Measurements from ENCODE around the gene FRMD5.

The FRMD5 gene

GRCh38 chr15:43966646-43967045 is 228.4 kb downstream of the FRMD5 start:
- H3K27me3 ChIP-seq (ENCODE audit: insufficient read depth, low read length) = no peaks in the 10 kb centered on the region
- H3K27ac ChIP-seq (ENCODE audit: low read length) = no peak overlapping the region
- H3K4me3 ChIP-seq (ENCODE audit: low read length) = no peak overlapping the region
- no peaks in the 10 kb centered on the region for H3K4me1 ChIP-seq (ENCODE audit: insufficient read depth, low read length)
- no peaks in the 10 kb centered on the region for H3K36me3 ChIP-seq (ENCODE audit: insufficient read depth, low read depth, low read length)
- no peak overlapping the region for H3K9ac ChIP-seq (ENCODE audit: low read depth, low read length)
- no peaks in the 10 kb centered on the region for H3K9me3 ChIP-seq (ENCODE audit: insufficient read depth, low read depth, low read length)

GRCh38 chr15:43958861-43959330 is 236.2 kb downstream of the FRMD5 start:
- H3K36me3 ChIP-seq (ENCODE audit: insufficient read depth, low read depth, low read length) = no peaks in the 10 kb centered on the region
- peaks cover 13% of the 10 kb centered on the region; the same call in 1 of the 2 replicates for H3K4me1 ChIP-seq (ENCODE audit: insufficient read depth, low read length)
- H3K9me3 ChIP-seq (ENCODE audit: insufficient read depth, low read depth, low read length) = no peaks in the 10 kb centered on the region
- peak overlapping the region; percentile 55 for H3K27ac ChIP-seq (ENCODE audit: low read length)
- no peak overlapping the region for H3K4me3 ChIP-seq (ENCODE audit: low read length)
- no peak overlapping the region for H3K9ac ChIP-seq (ENCODE audit: low read depth, low read length)
- no peaks in the 10 kb centered on the region for H3K27me3 ChIP-seq (ENCODE audit: insufficient read depth, low read length)

GRCh38 chr15:43957724-43958123 is 237.3 kb downstream of the FRMD5 start:
- Histone ChIP-seq H3K36me3 (ENCODE audit: insufficient read depth, low read depth, low read length) (no peaks in the 10 kb centered on the region), H3K4me1 (ENCODE audit: insufficient read depth, low read length) (peaks cover 13% of the 10 kb centered on the region; the same call in 1 of the 2 replicates), H3K9me3 (ENCODE audit: insufficient read depth, low read depth, low read length) (no peaks in the 10 kb centered on the region), H3K27me3 (ENCODE audit: insufficient read depth, low read length) (no peaks in the 10 kb centered on the region), H3K9ac (ENCODE audit: low read depth, low read length) (no peak overlapping the region), H3K27ac (ENCODE audit: low read length) (no peak overlapping the region), H3K4me3 (ENCODE audit: low read length) (no peak overlapping the region)

GRCh38 chr15:43955140-43955539 is 239.9 kb downstream of the FRMD5 start:
- Histone ChIP-seq H3K9me3 (ENCODE audit: insufficient read depth, low read depth, low read length) (no peaks in the 10 kb centered on the region), H3K9ac (ENCODE audit: low read depth, low read length) (no peak overlapping the region), H3K4me1 (ENCODE audit: insufficient read depth, low read length) (peaks cover 13% of the 10 kb centered on the region; the same call in 1 of the 2 replicates), H3K27ac (ENCODE audit: low read length) (no peak overlapping the region), H3K4me3 (ENCODE audit: low read length) (no peak overlapping the region), H3K36me3 (ENCODE audit: insufficient read depth, low read depth, low read length) (no peaks in the 10 kb centered on the region), H3K27me3 (ENCODE audit: insufficient read depth, low read length) (no peaks in the 10 kb centered on the region)

GRCh38 chr15:43954181-43954621 is 240.9 kb downstream of the FRMD5 start:
- Histone ChIP-seq H3K9ac (ENCODE audit: low read depth, low read length) (no peak overlapping the region), H3K4me3 (ENCODE audit: low read length) (no peak overlapping the region), H3K27ac (ENCODE audit: low read length) (no peak overlapping the region), H3K9me3 (ENCODE audit: insufficient read depth, low read depth, low read length) (no peaks in the 10 kb centered on the region), H3K27me3 (ENCODE audit: insufficient read depth, low read length) (no peaks in the 10 kb centered on the region), H3K36me3 (ENCODE audit: insufficient read depth, low read depth, low read length) (no peaks in the 10 kb centered on the region), H3K4me1 (ENCODE audit: insufficient read depth, low read length) (peaks cover 10% of the 10 kb centered on the region; the same call in 1 of the 2 replicates)

GRCh38 chr15:43953402-43953801 is 241.7 kb downstream of the FRMD5 start:
- no peaks in the 10 kb centered on the region for H3K9me3 ChIP-seq (ENCODE audit: insufficient read depth, low read depth, low read length)
- no peak overlapping the region for H3K9ac ChIP-seq (ENCODE audit: low read depth, low read length)
- H3K4me1 ChIP-seq (ENCODE audit: insufficient read depth, low read length) = peaks cover 2% of the 10 kb centered on the region; the same call in 1 of the 2 replicates
- H3K4me3 ChIP-seq (ENCODE audit: low read length) = no peak overlapping the region
- H3K36me3 ChIP-seq (ENCODE audit: insufficient read depth, low read depth, low read length) = no peaks in the 10 kb centered on the region
- H3K27ac ChIP-seq (ENCODE audit: low read length) = no peak overlapping the region
- H3K27me3 ChIP-seq (ENCODE audit: insufficient read depth, low read length) = no peaks in the 10 kb centered on the region

- H3K27me3 ChIP-seq (ENCODE audit: insufficient read depth, low read length) = no peaks in the 10 kb centered on the region
- H3K4me3 ChIP-seq (ENCODE audit: low read length) = no peak overlapping the region
- H3K9ac ChIP-seq (ENCODE audit: low read depth, low read length) = no peak overlapping the region
- no peaks in the 10 kb centered on the region for H3K36me3 ChIP-seq (ENCODE audit: insufficient read depth, low read depth, low read length)
- H3K9me3 ChIP-seq (ENCODE audit: insufficient read depth, low read depth, low read length) = no peaks in the 10 kb centered on the region
- no peaks in the 10 kb centered on the region for H3K4me1 ChIP-seq (ENCODE audit: insufficient read depth, low read length)
- H3K27ac ChIP-seq (ENCODE audit: low read length) = no peak overlapping the region
These were observed 244.5 kb downstream of the FRMD5 start for GRCh38 chr15:43950531-43950930.

- H3K27me3 ChIP-seq (ENCODE audit: insufficient read depth, low read length) = no peaks in the 10 kb centered on the region
- H3K9me3 ChIP-seq (ENCODE audit: insufficient read depth, low read depth, low read length) = no peaks in the 10 kb centered on the region
- H3K4me1 ChIP-seq (ENCODE audit: insufficient read depth, low read length) = no peaks in the 10 kb centered on the region
- H3K36me3 ChIP-seq (ENCODE audit: insufficient read depth, low read depth, low read length) = no peaks in the 10 kb centered on the region
- no peak overlapping the region for H3K27ac ChIP-seq (ENCODE audit: low read length)
- H3K9ac ChIP-seq (ENCODE audit: low read depth, low read length) = no peak overlapping the region
- no peak overlapping the region for H3K4me3 ChIP-seq (ENCODE audit: low read length)
These were observed 246.3 kb downstream of the FRMD5 start for GRCh38 chr15:43948691-43949325.

GRCh38 chr15:43943511-43943910 is 251.6 kb downstream of the FRMD5 start:
- Histone ChIP-seq H3K4me1 (ENCODE audit: insufficient read depth, low read length) (peaks cover 6% of the 10 kb centered on the region; the same call in 1 of the 2 replicates), H3K27me3 (ENCODE audit: insufficient read depth, low read length) (no peaks in the 10 kb centered on the region), H3K27ac (ENCODE audit: low read length) (no peak overlapping the region), H3K36me3 (ENCODE audit: insufficient read depth, low read depth, low read length) (no peaks in the 10 kb centered on the region), H3K4me3 (ENCODE audit: low read length) (no peak overlapping the region), H3K9ac (ENCODE audit: low read depth, low read length) (no peak overlapping the region), H3K9me3 (ENCODE audit: insufficient read depth, low read depth, low read length) (no peaks in the 10 kb centered on the region)

- peaks cover 6% of the 10 kb centered on the region; the same call in 1 of the 2 replicates for H3K4me1 ChIP-seq (ENCODE audit: insufficient read depth, low read length)
- no peaks in the 10 kb centered on the region for H3K9me3 ChIP-seq (ENCODE audit: insufficient read depth, low read depth, low read length)
- H3K4me3 ChIP-seq (ENCODE audit: low read length) = no peak overlapping the region
- no peaks in the 10 kb centered on the region for H3K36me3 ChIP-seq (ENCODE audit: insufficient read depth, low read depth, low read length)
- no peak overlapping the region for H3K27ac ChIP-seq (ENCODE audit: low read length)
- H3K27me3 ChIP-seq (ENCODE audit: insufficient read depth, low read length) = no peaks in the 10 kb centered on the region
- H3K9ac ChIP-seq (ENCODE audit: low read depth, low read length) = no peak overlapping the region
These were observed 252.9 kb downstream of the FRMD5 start for GRCh38 chr15:43942194-43942593.

GRCh38 chr15:43941555-43941954 is 253.5 kb downstream of the FRMD5 start:
- H3K36me3 ChIP-seq (ENCODE audit: insufficient read depth, low read depth, low read length) = no peaks in the 10 kb centered on the region
- no peak overlapping the region for H3K27ac ChIP-seq (ENCODE audit: low read length)
- no peak overlapping the region for H3K4me3 ChIP-seq (ENCODE audit: low read length)
- no peaks in the 10 kb centered on the region for H3K27me3 ChIP-seq (ENCODE audit: insufficient read depth, low read length)
- peaks cover 6% of the 10 kb centered on the region; the same call in 1 of the 2 replicates for H3K4me1 ChIP-seq (ENCODE audit: insufficient read depth, low read length)
- no peak overlapping the region for H3K9ac ChIP-seq (ENCODE audit: low read depth, low read length)
- no peaks in the 10 kb centered on the region for H3K9me3 ChIP-seq (ENCODE audit: insufficient read depth, low read depth, low read length)

- H3K9ac ChIP-seq (ENCODE audit: low read depth, low read length) = no peak overlapping the region
- no peak overlapping the region for H3K4me3 ChIP-seq (ENCODE audit: low read length)
- no peak overlapping the region for H3K27ac ChIP-seq (ENCODE audit: low read length)
These were observed 254.0 kb downstream of the FRMD5 start for GRCh38 chr15:43941071-43941470.

More at GRCh38 chr15:43941071-43941470, 254.0 kb downstream of the FRMD5 start:
- Histone ChIP-seq H3K4me1 (ENCODE audit: insufficient read depth, low read length) (peaks cover 6% of the 10 kb centered on the region; the same call in 1 of the 2 replicates), H3K36me3 (ENCODE audit: insufficient read depth, low read depth, low read length) (no peaks in the 10 kb centered on the region), H3K27me3 (ENCODE audit: insufficient read depth, low read length) (no peaks in the 10 kb centered on the region), H3K9me3 (ENCODE audit: insufficient read depth, low read depth, low read length) (no peaks in the 10 kb centered on the region)

Data from iPS-20b (cell line).